ENCODE results near the gene APOD.

Gene APOD

GRCh38 chr3:195531683-195532082, 52.1 kb downstream of the APOD start:
- no peak for DNase-seq

- no peak for DNase-seq
Measured at GRCh38 chr3:195526492-195526891, 57.2 kb downstream of the APOD start.

GRCh38 chr3:195524171-195524896, 59.4 kb downstream of the APOD start:
- no peak for DNase-seq

- no peak for DNase-seq
Measured at GRCh38 chr3:195522254-195523023, 61.3 kb downstream of the APOD start.

Measured in amygdala (tissue), 56 donors.